ENCODE results near the gene AUTS2.

GRCh38 chr7:69656077-69656476 is 57.8 kb downstream of the AUTS2 start:
- TF ChIP-seq CTCF (IDR thresholded peaks at IDR 0.05; ENCODE audit: control extremely low read depth in 1 of 3, insufficient read depth in 1 of 3, low read depth in 1 of 3, low read length in 3 of 3) (no peak), POLR2A (IDR thresholded peaks at IDR 0.05; ENCODE audit: control extremely low read depth in 1 of 2, low read depth in 2 of 2, low read length in 2 of 2) (no peak), EZH2 (IDR thresholded peaks at IDR 0.05; ENCODE audit: low read depth, low read length, severe bottlenecking) (no peak), TEAD4 (IDR thresholded peaks at IDR 0.05; ENCODE audit: low read depth, low read length) (no peak), JUND (IDR thresholded peaks at IDR 0.05; ENCODE audit: low read length) (no peak), EP300 (IDR thresholded peaks at IDR 0.05; ENCODE audit: borderline replicate concordance in 1 of 2, low read depth in 2 of 2, low read length in 2 of 2) (no peak), CHD1 (IDR thresholded peaks at IDR 0.05; ENCODE audit: low read depth, low read length) (no peak), YY1 (IDR thresholded peaks at IDR 0.05; ENCODE audit: low read depth, low read length) (no peak), USF2 (IDR thresholded peaks at IDR 0.05; ENCODE audit: low read length) (no peak), TAF1 (IDR thresholded peaks at IDR 0.05; ENCODE audit: low read depth, low read length) (no peak), SP1 (IDR thresholded peaks at IDR 0.05; ENCODE audit: low read depth, low read length) (no peak), POU5F1 (IDR thresholded peaks at IDR 0.05; ENCODE audit: low read depth, low read length) (no peak), TCF12 (IDR thresholded peaks at IDR 0.05; ENCODE audit: low read depth, low read length) (no peak)
- TF ChIP-seq, protein P1, sequence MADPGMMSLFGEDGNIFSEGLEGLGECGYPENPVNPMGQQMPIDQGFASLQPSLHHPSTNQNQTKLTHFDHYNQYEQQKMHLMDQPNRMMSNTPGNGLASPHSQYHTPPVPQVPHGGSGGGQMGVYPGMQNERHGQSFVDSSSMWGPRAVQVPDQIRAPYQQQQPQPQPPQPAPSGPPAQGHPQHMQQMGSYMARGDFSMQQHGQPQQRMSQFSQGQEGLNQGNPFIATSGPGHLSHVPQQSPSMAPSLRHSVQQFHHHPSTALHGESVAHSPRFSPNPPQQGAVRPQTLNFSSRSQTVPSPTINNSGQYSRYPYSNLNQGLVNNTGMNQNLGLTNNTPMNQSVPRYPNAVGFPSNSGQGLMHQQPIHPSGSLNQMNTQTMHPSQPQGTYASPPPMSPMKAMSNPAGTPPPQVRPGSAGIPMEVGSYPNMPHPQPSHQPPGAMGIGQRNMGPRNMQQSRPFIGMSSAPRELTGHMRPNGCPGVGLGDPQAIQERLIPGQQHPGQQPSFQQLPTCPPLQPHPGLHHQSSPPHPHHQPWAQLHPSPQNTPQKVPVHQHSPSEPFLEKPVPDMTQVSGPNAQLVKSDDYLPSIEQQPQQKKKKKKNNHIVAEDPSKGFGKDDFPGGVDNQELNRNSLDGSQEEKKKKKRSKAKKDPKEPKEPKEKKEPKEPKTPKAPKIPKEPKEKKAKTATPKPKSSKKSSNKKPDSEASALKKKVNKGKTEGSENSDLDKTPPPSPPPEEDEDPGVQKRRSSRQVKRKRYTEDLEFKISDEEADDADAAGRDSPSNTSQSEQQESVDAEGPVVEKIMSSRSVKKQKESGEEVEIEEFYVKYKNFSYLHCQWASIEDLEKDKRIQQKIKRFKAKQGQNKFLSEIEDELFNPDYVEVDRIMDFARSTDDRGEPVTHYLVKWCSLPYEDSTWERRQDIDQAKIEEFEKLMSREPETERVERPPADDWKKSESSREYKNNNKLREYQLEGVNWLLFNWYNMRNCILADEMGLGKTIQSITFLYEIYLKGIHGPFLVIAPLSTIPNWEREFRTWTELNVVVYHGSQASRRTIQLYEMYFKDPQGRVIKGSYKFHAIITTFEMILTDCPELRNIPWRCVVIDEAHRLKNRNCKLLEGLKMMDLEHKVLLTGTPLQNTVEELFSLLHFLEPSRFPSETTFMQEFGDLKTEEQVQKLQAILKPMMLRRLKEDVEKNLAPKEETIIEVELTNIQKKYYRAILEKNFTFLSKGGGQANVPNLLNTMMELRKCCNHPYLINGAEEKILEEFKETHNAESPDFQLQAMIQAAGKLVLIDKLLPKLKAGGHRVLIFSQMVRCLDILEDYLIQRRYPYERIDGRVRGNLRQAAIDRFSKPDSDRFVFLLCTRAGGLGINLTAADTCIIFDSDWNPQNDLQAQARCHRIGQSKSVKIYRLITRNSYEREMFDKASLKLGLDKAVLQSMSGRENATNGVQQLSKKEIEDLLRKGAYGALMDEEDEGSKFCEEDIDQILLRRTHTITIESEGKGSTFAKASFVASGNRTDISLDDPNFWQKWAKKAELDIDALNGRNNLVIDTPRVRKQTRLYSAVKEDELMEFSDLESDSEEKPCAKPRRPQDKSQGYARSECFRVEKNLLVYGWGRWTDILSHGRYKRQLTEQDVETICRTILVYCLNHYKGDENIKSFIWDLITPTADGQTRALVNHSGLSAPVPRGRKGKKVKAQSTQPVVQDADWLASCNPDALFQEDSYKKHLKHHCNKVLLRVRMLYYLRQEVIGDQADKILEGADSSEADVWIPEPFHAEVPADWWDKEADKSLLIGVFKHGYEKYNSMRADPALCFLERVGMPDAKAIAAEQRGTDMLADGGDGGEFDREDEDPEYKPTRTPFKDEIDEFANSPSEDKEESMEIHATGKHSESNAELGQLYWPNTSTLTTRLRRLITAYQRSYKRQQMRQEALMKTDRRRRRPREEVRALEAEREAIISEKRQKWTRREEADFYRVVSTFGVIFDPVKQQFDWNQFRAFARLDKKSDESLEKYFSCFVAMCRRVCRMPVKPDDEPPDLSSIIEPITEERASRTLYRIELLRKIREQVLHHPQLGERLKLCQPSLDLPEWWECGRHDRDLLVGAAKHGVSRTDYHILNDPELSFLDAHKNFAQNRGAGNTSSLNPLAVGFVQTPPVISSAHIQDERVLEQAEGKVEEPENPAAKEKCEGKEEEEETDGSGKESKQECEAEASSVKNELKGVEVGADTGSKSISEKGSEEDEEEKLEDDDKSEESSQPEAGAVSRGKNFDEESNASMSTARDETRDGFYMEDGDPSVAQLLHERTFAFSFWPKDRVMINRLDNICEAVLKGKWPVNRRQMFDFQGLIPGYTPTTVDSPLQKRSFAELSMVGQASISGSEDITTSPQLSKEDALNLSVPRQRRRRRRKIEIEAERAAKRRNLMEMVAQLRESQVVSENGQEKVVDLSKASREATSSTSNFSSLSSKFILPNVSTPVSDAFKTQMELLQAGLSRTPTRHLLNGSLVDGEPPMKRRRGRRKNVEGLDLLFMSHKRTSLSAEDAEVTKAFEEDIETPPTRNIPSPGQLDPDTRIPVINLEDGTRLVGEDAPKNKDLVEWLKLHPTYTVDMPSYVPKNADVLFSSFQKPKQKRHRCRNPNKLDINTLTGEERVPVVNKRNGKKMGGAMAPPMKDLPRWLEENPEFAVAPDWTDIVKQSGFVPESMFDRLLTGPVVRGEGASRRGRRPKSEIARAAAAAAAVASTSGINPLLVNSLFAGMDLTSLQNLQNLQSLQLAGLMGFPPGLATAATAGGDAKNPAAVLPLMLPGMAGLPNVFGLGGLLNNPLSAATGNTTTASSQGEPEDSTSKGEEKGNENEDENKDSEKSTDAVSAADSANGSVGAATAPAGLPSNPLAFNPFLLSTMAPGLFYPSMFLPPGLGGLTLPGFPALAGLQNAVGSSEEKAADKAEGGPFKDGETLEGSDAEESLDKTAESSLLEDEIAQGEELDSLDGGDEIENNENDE (IDR thresholded peaks at IDR 0.05; ENCODE audit: insufficient replicate concordance, low read length): no peak
